Activated T-cell treated with anti-CD3 and anti-CD28 coated beads, Interleukin-2, amount 50 U/mL, for 72 hours (primary cell): ENCODE results near the gene DCC. TPM values are rescaled to one million over a fixed set of nuclear protein-coding genes. Genes with fewer than 3 reads are reported as not detected.
"Not testable (repeated sequence)": the region's sequence is repeated elsewhere in the genome, so short reads cannot be mapped to it uniquely, and the experiment has no call there.

Experiments used
- ATAC-seq, 2 donors: fragments of 150-1000 bp; cut with Tn5 transposase; replicated peaks in 1 of 2; 2 replicates each; pipeline ENCODE4 v1.10.0; 2021; ENCODE audit warnings: moderate library complexity in 2 of 2, mild to moderate bottlenecking in 1 of 2
- DNase-seq, 2 donors: peaks; one replicate each; pipeline ENCODE4 v3.0.0; 2021 to 2022; ENCODE audit warnings: mixed read lengths in 1 of 2
- H3K27ac Mint-ChIP-seq: one replicate; pipeline ENCODE4 v1.8.0; 2022; ENCODE audit warnings: mild to moderate bottlenecking, moderate library complexity, mixed read lengths
- H3K27me3 Mint-ChIP-seq: one replicate; pipeline ENCODE4 v1.8.0; 2022; ENCODE audit warnings: low read depth, mixed read lengths
- H3K36me3 Mint-ChIP-seq, 2 donors: one replicate each; pipeline ENCODE4 v1.8.0; 2022; ENCODE audit warnings: mixed read lengths in 2 of 2, mild to moderate bottlenecking in 1 of 2; ENCODE audit not compliant: insufficient read depth in 2 of 2
- H3K4me1 Mint-ChIP-seq: one replicate; pipeline ENCODE4 v1.8.0; 2022; ENCODE audit warnings: low read depth, mixed read lengths
- H3K4me3 Mint-ChIP-seq, 2 donors: one replicate each; pipeline ENCODE4 v1.8.0; 2022; ENCODE audit warnings: mild to moderate bottlenecking in 2 of 2, mixed read lengths in 2 of 2, moderate library complexity in 2 of 2
- H3K9me3 Mint-ChIP-seq, 2 donors: one replicate each; pipeline ENCODE4 v1.8.0; 2022; ENCODE audit warnings: mixed read lengths in 2 of 2
- total RNA-seq, 2 donors: library from RNA; stranded (reverse); gene quantifications; one replicate each; pipeline ENCODE4 v1.2.3, GENCODE V29; 2022

Gene DCC
- total RNA-seq, 2 donors from 2014 or later: not detected

DNA sequence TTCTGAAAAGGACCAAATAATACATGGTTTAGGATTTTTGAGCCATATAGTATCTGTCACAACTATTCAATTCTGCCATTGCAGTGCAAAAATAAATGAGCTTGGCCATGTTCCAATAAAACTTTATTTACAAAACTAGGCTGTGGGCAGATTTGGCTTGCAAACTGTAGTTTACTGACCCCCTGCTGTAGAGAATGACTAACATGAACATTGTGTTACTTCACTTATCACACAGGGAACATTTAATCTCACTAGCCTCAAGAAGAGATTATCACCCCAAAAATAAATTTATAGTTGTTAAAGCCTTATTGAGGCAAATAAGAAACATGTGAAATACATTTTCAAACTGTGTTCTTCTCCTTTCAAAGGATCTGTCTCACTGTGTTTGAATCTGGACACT lies 1118.3 kb downstream of the DCC start:
- H3K4me1 Mint-ChIP-seq: no peaks in the 10 kb centered on the region
- ATAC-seq (no peak), DNase-seq (no peak)
- H3K27ac Mint-ChIP-seq: no peak overlapping the region
- no peak overlapping the region for H3K4me3 Mint-ChIP-seq
- no peaks in the 10 kb centered on the region for H3K27me3 Mint-ChIP-seq
- peaks cover 0 to 1% of the 10 kb centered on the region in 2 donors for H3K9me3 Mint-ChIP-seq
- no peaks in the 10 kb centered on the region for H3K36me3 Mint-ChIP-seq

DNA sequence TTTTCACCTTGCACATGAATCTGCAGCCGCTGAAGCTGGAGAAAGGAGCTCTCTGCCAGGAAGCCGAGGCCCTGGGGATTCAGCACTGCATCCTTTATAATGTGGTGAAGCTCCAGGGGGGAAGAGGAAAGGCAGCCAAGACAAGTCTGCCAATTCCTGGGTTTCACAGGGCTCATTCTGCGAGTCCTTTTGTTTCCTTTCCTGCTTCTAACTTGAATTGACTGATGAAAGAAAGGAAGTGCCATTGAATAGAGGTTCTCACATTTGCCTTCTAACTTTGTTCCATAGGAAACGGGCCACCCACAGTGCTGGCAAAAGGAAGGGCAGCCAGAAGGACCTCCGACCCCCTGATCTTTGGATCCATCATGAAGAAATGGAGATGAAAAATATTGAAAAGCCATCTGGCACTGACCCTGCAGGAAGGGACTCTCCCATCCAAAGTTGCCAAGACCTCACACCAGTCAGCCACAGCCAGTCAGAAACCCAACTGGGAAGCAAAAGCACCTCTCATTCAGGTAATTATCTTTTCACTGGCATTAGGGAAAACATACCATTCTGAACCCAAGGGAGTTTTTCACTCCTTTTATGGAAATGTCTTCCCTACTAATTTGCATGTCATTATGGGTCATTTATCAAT lies 1119.1 kb downstream of the DCC start:
- Mint-ChIP-seq H3K27me3 (no peaks in the 10 kb centered on the region), H3K27ac (no peak overlapping the region), H3K36me3 (no peaks in the 10 kb centered on the region), H3K4me3 (no peak overlapping the region), H3K4me1 (no peaks in the 10 kb centered on the region), H3K9me3 (peaks cover 0 to 1% of the 10 kb centered on the region in 2 donors)
- DNase-seq (no peak), ATAC-seq (no peak)

DNA sequence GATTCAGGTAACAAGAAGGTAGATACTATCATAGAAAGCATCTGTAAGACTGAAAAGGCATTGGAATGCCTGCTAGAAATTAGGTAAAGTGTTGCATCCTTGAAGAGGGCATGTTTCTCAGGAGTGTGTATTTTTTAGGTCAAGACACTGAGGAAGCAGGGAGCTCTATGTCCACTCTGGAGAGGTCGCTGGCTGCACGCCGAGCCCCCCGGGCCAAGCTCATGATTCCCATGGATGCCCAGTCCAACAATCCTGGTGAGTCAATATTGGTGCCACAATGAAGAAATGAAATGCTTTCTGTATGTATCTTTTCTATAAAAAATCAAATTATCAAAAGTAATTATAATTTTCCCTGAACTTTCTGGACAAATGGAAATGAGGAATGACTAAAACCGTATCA lies 1127.8 kb downstream of the DCC start:
- peaks cover 3 to 8% of the 10 kb centered on the region in 2 donors for H3K9me3 Mint-ChIP-seq
- H3K4me3 Mint-ChIP-seq: no peak overlapping the region
- ATAC-seq: no peak
- no peaks in the 10 kb centered on the region for H3K36me3 Mint-ChIP-seq
- DNase-seq: no peak
- no peaks in the 10 kb centered on the region for H3K27me3 Mint-ChIP-seq
- H3K4me1 Mint-ChIP-seq: no peaks in the 10 kb centered on the region
- no peak overlapping the region for H3K27ac Mint-ChIP-seq

DNA sequence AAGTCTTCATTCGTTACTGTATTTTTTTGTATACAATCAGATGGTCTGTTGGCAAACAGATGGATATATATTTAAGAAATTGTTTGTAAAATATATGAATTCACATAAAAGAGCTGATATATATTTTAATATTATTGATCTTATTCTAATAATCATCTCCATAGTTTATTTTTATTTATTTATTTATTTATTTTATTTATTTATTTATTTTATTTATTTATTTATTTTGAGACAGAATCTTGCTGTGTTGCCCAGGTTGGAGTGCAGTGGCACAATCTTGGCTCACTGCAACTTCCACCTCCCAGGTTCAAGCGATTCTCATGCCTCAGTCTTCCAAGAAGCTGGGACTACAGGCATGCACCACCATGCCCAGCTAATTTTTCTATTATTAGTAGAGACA lies 1128.2 kb downstream of the DCC start:
- not testable (repeated sequence) for H3K4me1 Mint-ChIP-seq, H3K27me3 Mint-ChIP-seq, H3K27ac Mint-ChIP-seq, ATAC-seq, H3K36me3 Mint-ChIP-seq, H3K9me3 Mint-ChIP-seq, H3K4me3 Mint-ChIP-seq, DNase-seq

DNA sequence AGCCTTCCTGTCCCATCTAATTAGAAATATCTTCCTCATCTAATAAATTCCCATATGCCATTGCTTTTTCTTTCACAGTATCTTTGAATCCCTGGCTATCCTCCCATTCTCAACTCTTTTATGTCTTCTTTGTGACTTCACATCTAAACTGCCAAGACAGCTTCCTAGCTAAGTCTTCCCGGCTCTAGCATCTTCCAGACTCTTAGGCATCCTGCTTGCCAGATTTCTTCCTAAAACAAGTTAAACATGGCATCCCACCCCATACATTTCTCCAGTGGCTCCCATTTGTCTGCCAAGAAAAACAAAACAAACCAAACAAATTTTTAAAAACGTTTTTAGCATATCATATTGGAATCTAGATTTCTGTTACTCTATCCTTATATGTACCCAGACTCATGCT lies 1132.5 kb downstream of the DCC start:
- DNase-seq (no peak), ATAC-seq (no peak)
- H3K4me3 Mint-ChIP-seq: no peak overlapping the region
- no peaks in the 10 kb centered on the region for H3K4me1 Mint-ChIP-seq
- no peaks in the 10 kb centered on the region for H3K27me3 Mint-ChIP-seq
- H3K36me3 Mint-ChIP-seq: no peaks in the 10 kb centered on the region
- H3K27ac Mint-ChIP-seq: peak overlapping the region; percentile 42
- peaks cover 7 to 13% of the 10 kb centered on the region in 2 donors for H3K9me3 Mint-ChIP-seq

DNA sequence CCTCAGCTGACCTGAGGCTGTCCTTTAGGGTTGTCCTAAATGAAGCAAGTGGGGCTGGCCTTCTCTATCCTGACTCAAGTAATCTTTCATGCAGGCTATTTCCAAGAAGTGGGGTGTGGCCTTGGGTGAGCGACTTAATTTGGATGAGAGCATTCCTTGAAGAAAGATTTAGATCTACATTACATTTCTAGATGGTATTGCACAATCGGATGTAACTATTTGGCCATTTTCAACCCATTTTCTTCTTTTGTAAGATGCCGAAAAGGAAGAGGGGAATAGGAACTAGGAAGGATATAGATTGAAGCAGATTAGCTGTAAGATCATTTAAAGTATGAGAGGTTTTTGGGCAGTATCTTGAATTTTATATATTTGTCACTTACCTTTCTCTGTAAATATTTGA lies 1138.2 kb downstream of the DCC start:
- H3K27ac Mint-ChIP-seq: no peak overlapping the region
- H3K9me3 Mint-ChIP-seq: peaks cover 5% of the 10 kb centered on the region in 2 donors
- no peak for ATAC-seq
- DNase-seq: no peak
- H3K4me3 Mint-ChIP-seq: no peak overlapping the region
- H3K4me1 Mint-ChIP-seq: no peaks in the 10 kb centered on the region
- no peaks in the 10 kb centered on the region for H3K36me3 Mint-ChIP-seq
- H3K27me3 Mint-ChIP-seq: no peaks in the 10 kb centered on the region

DNA sequence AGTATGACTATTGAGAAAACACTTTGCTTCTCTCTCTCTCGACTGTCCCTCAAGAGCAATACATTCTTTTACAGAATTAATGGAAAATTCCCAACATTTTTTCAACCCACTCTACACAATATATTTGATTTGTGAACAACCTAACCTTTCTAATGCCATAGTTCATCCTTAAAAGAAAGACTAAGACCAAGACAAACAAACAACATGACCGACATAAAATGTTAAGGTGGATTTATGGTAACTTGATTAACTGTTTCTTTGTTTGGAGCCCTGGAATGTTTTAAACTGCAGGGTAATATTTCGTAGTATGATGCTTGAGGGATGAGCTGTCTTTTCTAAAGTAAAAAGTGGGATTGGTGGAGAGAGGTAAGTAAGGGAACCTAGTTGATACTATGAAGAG lies 1146.3 kb downstream of the DCC start:
- ATAC-seq (no peak), DNase-seq (no peak)
- no peaks in the 10 kb centered on the region for H3K36me3 Mint-ChIP-seq
- no peak overlapping the region for H3K4me3 Mint-ChIP-seq
- H3K27ac Mint-ChIP-seq: no peak overlapping the region
- H3K9me3 Mint-ChIP-seq: no peaks in the 10 kb centered on the region
- H3K4me1 Mint-ChIP-seq: no peaks in the 10 kb centered on the region
- no peaks in the 10 kb centered on the region for H3K27me3 Mint-ChIP-seq

DNA sequence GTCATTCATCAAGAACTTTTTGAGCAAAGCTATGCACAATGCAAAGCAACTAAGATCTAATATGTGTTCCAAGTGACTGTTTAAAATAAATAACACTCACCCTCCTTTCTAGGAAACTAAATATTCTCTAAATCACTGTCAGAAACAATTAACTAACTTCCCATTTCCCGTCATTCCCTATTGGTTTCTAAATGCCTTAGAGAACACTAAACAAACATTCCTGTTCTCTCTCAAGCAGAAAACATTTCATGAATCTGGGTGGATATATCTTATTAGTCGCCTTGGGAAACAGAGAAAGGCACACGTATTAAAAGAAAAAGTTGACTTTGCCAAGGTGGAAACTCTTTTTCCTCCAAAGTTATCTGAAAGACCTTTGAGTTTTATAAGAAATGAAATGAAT lies 1149.3 kb downstream of the DCC start:
- no peak for DNase-seq
- H3K27me3 Mint-ChIP-seq: no peaks in the 10 kb centered on the region
- peaks cover 1 to 4% of the 10 kb centered on the region in 2 donors for H3K9me3 Mint-ChIP-seq
- no peak overlapping the region for H3K4me3 Mint-ChIP-seq
- ATAC-seq: no peak
- H3K36me3 Mint-ChIP-seq: peaks cover 0 to 2% of the 10 kb centered on the region in 2 donors
- no peaks in the 10 kb centered on the region for H3K4me1 Mint-ChIP-seq
- H3K27ac Mint-ChIP-seq: no peak overlapping the region

DNA sequence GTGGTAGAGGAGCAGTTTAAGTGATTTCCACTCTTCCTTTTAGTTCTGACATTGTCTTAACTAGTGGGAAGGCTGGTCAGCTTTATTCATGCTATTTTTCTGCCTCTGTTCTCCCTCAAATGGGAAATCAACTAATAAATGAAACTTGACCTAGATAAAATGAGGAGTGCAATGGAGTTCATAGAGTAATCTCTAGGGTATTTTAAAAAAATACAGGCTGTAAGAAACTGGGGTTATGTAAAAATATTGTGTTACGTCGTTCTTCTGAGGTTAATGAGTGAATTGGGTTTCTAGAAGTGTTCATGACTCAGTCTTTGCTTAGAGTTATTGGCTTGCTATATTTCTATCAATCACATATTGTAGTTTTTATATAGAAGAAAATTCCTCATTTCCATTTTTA lies 1150.0 kb downstream of the DCC start:
- H3K27ac Mint-ChIP-seq: no peak overlapping the region
- H3K27me3 Mint-ChIP-seq: no peaks in the 10 kb centered on the region
- peaks cover 0 to 2% of the 10 kb centered on the region in 2 donors for H3K36me3 Mint-ChIP-seq
- no peaks in the 10 kb centered on the region for H3K4me1 Mint-ChIP-seq
- no peak for ATAC-seq
- no peak overlapping the region for H3K4me3 Mint-ChIP-seq
- H3K9me3 Mint-ChIP-seq: peaks cover 2 to 4% of the 10 kb centered on the region in 2 donors
- no peak for DNase-seq

DNA sequence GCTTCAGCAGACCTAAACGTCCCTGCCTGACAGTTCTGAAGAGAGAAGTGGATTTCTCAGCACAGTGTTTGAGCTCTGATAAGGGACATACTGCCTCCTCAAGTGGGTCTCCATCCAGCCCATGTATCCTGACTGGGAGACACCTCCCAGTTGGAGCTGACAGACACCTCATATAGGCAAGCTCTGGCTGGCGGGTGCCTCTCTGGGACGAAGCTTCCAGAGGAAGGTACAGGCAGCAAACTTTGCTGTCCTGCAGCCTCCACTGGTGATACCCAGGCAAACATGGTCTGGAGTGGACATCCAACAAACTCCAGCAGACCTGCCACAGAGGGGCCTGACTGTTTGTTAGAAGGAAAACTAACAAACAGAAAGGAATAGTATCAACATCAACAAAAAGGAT lies 1156.0 kb downstream of the DCC start:
- ATAC-seq: no peak

DNA sequence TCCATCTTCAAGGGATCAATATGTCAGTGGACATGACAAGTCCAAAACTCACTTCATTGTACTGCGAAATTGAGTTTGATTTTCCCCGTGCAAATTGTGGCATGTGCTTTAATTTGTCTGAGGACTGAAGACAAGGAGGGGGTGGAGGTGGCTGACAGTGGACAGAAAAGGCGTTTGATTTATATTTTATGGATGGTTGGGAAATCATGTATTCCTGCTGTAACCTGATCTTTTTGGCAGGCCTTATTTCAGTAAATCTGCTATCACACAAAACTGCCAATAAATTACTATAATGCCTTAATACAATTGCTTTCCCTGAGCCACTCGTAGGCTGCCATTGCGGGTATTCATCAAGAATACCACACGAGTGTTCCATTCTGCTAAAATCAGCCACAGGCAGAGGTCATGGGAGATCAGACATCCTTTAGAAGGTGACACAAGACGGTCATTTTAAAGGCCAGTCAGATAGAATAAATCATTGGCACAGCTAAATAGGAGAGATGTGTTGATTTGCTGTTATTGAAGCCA lies 1164.0 kb downstream of the DCC start:
- no peaks in the 10 kb centered on the region for H3K36me3 Mint-ChIP-seq
- no peak overlapping the region for H3K4me3 Mint-ChIP-seq
- H3K27ac Mint-ChIP-seq: no peak overlapping the region
- DNase-seq: no peak
- peaks cover 1 to 4% of the 10 kb centered on the region in 2 donors for H3K9me3 Mint-ChIP-seq
- H3K27me3 Mint-ChIP-seq: no peaks in the 10 kb centered on the region
- no peaks in the 10 kb centered on the region for H3K4me1 Mint-ChIP-seq
- ATAC-seq: no peak

More for the DNA sequence above, 1156.0 kb downstream of the DCC start:
- DNase-seq: no peak
- peaks cover 4% of the 10 kb centered on the region in 2 donors for H3K9me3 Mint-ChIP-seq
- no peaks in the 10 kb centered on the region for H3K27me3 Mint-ChIP-seq
- peaks cover 0 to 2% of the 10 kb centered on the region in 2 donors for H3K36me3 Mint-ChIP-seq
- H3K27ac Mint-ChIP-seq: no peak overlapping the region
- no peak overlapping the region for H3K4me3 Mint-ChIP-seq
- no peaks in the 10 kb centered on the region for H3K4me1 Mint-ChIP-seq

DNA sequence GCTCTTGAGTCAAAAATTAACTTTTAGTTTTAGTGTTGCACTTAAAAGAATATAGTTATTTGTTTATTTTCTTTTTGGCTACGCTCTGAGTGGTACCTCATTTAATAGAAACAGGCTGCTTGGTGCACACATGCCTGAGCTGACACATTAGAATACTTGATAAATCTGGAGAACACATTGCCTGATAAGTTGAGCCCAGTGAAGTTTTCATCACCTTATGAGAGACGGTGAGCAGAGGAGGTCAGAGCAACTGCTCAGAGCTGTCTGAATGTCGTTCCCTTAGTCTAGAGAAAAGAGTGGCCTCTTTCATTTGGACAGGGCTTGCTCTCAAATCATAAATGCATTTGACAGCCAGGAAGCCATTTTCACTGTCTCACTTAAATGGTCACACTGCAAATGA lies 1168.5 kb downstream of the DCC start:
- H3K4me1 Mint-ChIP-seq: no peaks in the 10 kb centered on the region
- no peak overlapping the region for H3K4me3 Mint-ChIP-seq
- no peak for DNase-seq
- H3K36me3 Mint-ChIP-seq: no peaks in the 10 kb centered on the region
- ATAC-seq: no peak
- H3K27me3 Mint-ChIP-seq: no peaks in the 10 kb centered on the region
- peaks cover 1 to 2% of the 10 kb centered on the region in 2 donors for H3K9me3 Mint-ChIP-seq
- no peak overlapping the region for H3K27ac Mint-ChIP-seq

DNA sequence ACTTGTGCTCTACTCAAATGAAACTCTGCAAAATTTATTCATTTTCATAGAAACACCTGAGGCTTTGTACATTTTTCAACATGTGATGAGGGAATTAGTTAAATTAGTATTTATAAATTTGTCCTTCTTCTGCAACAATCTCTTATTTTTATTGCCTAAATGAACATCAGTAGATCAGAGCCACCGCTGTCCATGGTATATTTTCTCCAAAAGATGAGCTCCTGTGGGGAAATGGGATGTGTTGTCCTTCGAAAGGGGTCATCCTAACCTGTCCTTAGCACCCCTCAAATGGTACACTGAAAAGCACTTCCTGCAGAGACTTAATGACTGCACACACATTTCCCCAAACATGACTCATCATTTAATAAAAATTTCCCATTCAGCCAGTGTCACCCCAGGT lies 1169.9 kb downstream of the DCC start:
- H3K4me1 Mint-ChIP-seq: no peaks in the 10 kb centered on the region
- H3K36me3 Mint-ChIP-seq: no peaks in the 10 kb centered on the region
- DNase-seq: no peak
- H3K4me3 Mint-ChIP-seq: no peak overlapping the region
- no peak for ATAC-seq
- no peaks in the 10 kb centered on the region for H3K27me3 Mint-ChIP-seq
- H3K27ac Mint-ChIP-seq: no peak overlapping the region
- peaks cover 1 to 4% of the 10 kb centered on the region in 2 donors for H3K9me3 Mint-ChIP-seq

DNA sequence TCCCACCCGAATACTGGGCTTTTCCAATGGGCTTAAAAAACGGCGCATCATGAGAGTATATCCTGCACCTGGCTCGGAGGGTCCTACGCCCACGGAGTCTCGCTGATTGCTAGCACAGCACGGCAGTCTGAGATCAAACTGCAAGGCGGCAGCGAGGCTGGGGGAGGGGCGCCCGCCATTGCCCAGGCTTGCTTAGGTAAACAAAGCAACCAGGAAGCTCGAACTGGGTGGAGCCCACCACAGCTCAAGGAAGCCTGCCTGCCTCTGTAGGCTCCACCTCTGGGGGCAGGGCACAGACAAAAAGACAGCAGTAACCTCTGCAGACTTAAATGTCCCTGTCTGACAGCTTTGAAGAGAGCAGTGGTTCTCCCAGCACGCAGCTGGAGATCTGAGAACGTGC lies 1171.7 kb downstream of the DCC start:
- H3K4me3 Mint-ChIP-seq, ATAC-seq, H3K36me3 Mint-ChIP-seq, H3K4me1 Mint-ChIP-seq, H3K27me3 Mint-ChIP-seq, H3K9me3 Mint-ChIP-seq, H3K27ac Mint-ChIP-seq, DNase-seq: not testable (repeated sequence)
